Vagina (tissue), 2 donors: ENCODE measurements around the gene CCSER2. TPM values are rescaled to one million over a fixed set of nuclear protein-coding genes. Genes with fewer than 3 reads are reported as not detected.
"Not testable (repeated sequence)": the region's sequence is repeated elsewhere in the genome, so short reads cannot be mapped to it uniquely, and the experiment has no call there.

Experiments
- DNase-seq, 2 donors: peaks; one replicate each; pipeline ENCODE4 v3.0.0-alpha.2; 2017; ENCODE audit errors: extremely low spot score in 2 of 2
- H3K27ac ChIP-seq: fragments of 200-600 bp; sonication (generic); one replicate; pipeline ENCODE4 v1.5.1; 2019
- H3K27me3 ChIP-seq: fragments of 200-600 bp; sonication (generic); one replicate; pipeline ENCODE4 v1.5.1; 2019
- H3K36me3 ChIP-seq, 2 donors: fragments of 200-600 bp; sonication (generic); one replicate each; pipeline ENCODE4 v1.5.1; 2017 to 2019
- H3K4me1 ChIP-seq: fragments of 200-600 bp; sonication (generic); one replicate; pipeline ENCODE4 v1.5.1; 2019
- H3K4me3 ChIP-seq, 2 donors: fragments of 200-600 bp; sonication (generic); 1 replicate in 1 of 2; 2 replicates in 1 of 2; pipeline ENCODE4 v1.5.1; 2016 to 2019
- H3K9me3 ChIP-seq: fragments of 200-600 bp; sonication (generic); one replicate; pipeline ENCODE4 v1.5.1; 2019
- CTCF ChIP-seq, 3 experiments: fragments of 450-650 bp in 2 of 3; fragments of 200-600 bp in 1 of 3; sonication (generic) in 1 of 3; IDR thresholded peaks; one replicate each; pipeline ENCODE4 v1.5.1; 2017 to 2019; ENCODE audit warnings: antibody characterized with exemption in 3 of 3, mild to moderate bottlenecking in 2 of 3, moderate library complexity in 2 of 3
- POLR2A ChIP-seq, 2 donors: fragments of 450-650 bp; IDR thresholded peaks; one replicate each; pipeline ENCODE4 v1.6.1; 2017; ENCODE audit warnings: antibody characterized with exemption in 2 of 2, mild to moderate bottlenecking in 2 of 2, moderate library complexity in 2 of 2
- POLR2AphosphoS5 ChIP-seq, 2 donors: sonication (generic); formaldehyde crosslinking; IDR thresholded peaks; one replicate each; pipeline ENCODE4 v1.9.0; 2017; ENCODE audit warnings: antibody characterized with exemption in 2 of 2, mild to moderate bottlenecking in 2 of 2, low read depth in 1 of 2; ENCODE audit not compliant: insufficient read depth in 1 of 2
- intact Hi-C: fragments of 100-400 bp; cut with DNase I; formaldehyde crosslinking; loops from one replicate; pipeline ENCODE4 v1.15.1; 2023
- total RNA-seq: library from RNA; depleted of rRNA; stranded (reverse); fragments of >200 nt; gene quantifications from one replicate; pipeline ENCODE4 v1.2.3, GENCODE V29; 2016

The CCSER2 gene
- total RNA-seq, 1 donor from 2014 or later = 62.1 TPM

- TF ChIP-seq POLR2AphosphoS5 (IDR thresholded peaks at IDR 0.05; ENCODE audit: insufficient read depth in 1 of 2, low read depth in 1 of 2) = no peak
- TF ChIP-seq CTCF (IDR thresholded peaks at IDR 0.05) = no peak
- TF ChIP-seq POLR2A (IDR thresholded peaks at IDR 0.05) = no peak
- H3K27me3 ChIP-seq = no peaks in the 10 kb centered on the region
- H3K4me3 ChIP-seq = no peak overlapping the region
- no peaks in the 10 kb centered on the region for H3K9me3 ChIP-seq
- no peak overlapping the region for H3K27ac ChIP-seq
- no peak for DNase-seq
- no peaks in the 10 kb centered on the region for H3K36me3 ChIP-seq
- intact Hi-C loops = no loop called here
- H3K4me1 ChIP-seq = no peaks in the 10 kb centered on the region
These were observed 196.9 kb downstream of the CCSER2 start for GRCh38 chr10:84525120-84525806.

- intact Hi-C loops, DNase-seq, H3K4me3 ChIP-seq, H3K27ac ChIP-seq, H3K36me3 ChIP-seq, H3K27me3 ChIP-seq, H3K9me3 ChIP-seq, H3K4me1 ChIP-seq: not testable (repeated sequence)
These were observed 197.4 kb downstream of the CCSER2 start for GRCh38 chr10:84525807-84526182.

- H3K4me1 ChIP-seq, H3K27me3 ChIP-seq, H3K9me3 ChIP-seq, H3K4me3 ChIP-seq, DNase-seq, intact Hi-C loops, H3K27ac ChIP-seq, H3K36me3 ChIP-seq: not testable (repeated sequence)
These were observed 199.0 kb downstream of the CCSER2 start for GRCh38 chr10:84527386-84527785.

GRCh38 chr10:84528526-84528925, 200.1 kb downstream of the CCSER2 start:
- H3K36me3 ChIP-seq, H3K4me3 ChIP-seq, H3K4me1 ChIP-seq, DNase-seq, H3K9me3 ChIP-seq, H3K27me3 ChIP-seq, intact Hi-C loops, H3K27ac ChIP-seq: not testable (repeated sequence)

GRCh38 chr10:84530724-84531325, 202.4 kb downstream of the CCSER2 start:
- Histone ChIP-seq H3K4me3 (no peak overlapping the region), H3K27me3 (no peaks in the 10 kb centered on the region), H3K4me1 (no peaks in the 10 kb centered on the region), H3K36me3 (no peaks in the 10 kb centered on the region), H3K9me3 (no peaks in the 10 kb centered on the region), H3K27ac (no peak overlapping the region)
- TF ChIP-seq CTCF (IDR thresholded peaks at IDR 0.05) = no peak
- TF ChIP-seq POLR2AphosphoS5 (IDR thresholded peaks at IDR 0.05; ENCODE audit: insufficient read depth in 1 of 2, low read depth in 1 of 2) = no peak
- no peak for TF ChIP-seq POLR2A (IDR thresholded peaks at IDR 0.05)
- DNase-seq = no peak
- intact Hi-C loops = loop anchor here (5.0 kb wide), 1 partner anchor 154 kb away; no protein-coding TSS in a partner anchor

- no peaks in the 10 kb centered on the region for H3K9me3 ChIP-seq
- intact Hi-C loops = loop anchor here (5.0 kb wide), 1 partner anchor 154 kb away; no protein-coding TSS in a partner anchor
- no peaks in the 10 kb centered on the region for H3K27me3 ChIP-seq
- TF ChIP-seq POLR2AphosphoS5 (IDR thresholded peaks at IDR 0.05; ENCODE audit: insufficient read depth in 1 of 2, low read depth in 1 of 2) (no peak), CTCF (IDR thresholded peaks at IDR 0.05) (no peak), POLR2A (IDR thresholded peaks at IDR 0.05) (no peak)
- no peak for DNase-seq
- H3K27ac ChIP-seq = no peak overlapping the region
- H3K4me3 ChIP-seq = no peak overlapping the region
- no peaks in the 10 kb centered on the region for H3K36me3 ChIP-seq
- no peaks in the 10 kb centered on the region for H3K4me1 ChIP-seq
These were observed 203.0 kb downstream of the CCSER2 start for GRCh38 chr10:84531396-84531795.
